Heart left ventricle (tissue), 16 donors: ENCODE measurements around the gene C2orf78. TPM values are rescaled to one million over a fixed set of nuclear protein-coding genes. Genes with fewer than 3 reads are reported as not detected.

Source experiments
- ATAC-seq, 4 donors: fragments of 200-7000 bp; cut with Tn5 transposase; one replicate each; pipeline ENCODE4 v1.9.1; 2020 to 2022; ENCODE audit warnings: moderate library complexity in 4 of 4, mild to moderate bottlenecking in 3 of 4, moderate number of reproducible peaks in 1 of 4
- DNase-seq, 5 donors: peaks; one replicate each; pipeline ENCODE4 v3.0.0-alpha.2; 2020
- H3K27ac ChIP-seq, 12 donors: fragments of 200-600 bp; sonication (generic) in 4 of 12; one replicate each; pipeline versions ENCODE4 v1.5.0 to v1.8.0; 2016 to 2022; ENCODE audit warnings: mild to moderate bottlenecking in 2 of 12
- H3K27me3 ChIP-seq, 9 donors: fragments of 200-600 bp; sonication (generic) in 2 of 9; one replicate each; pipeline versions ENCODE4 v1.5.1 to v1.8.0; 2016 to 2022; ENCODE audit warnings: mild to moderate bottlenecking in 3 of 9
- H3K36me3 ChIP-seq, 9 donors: fragments of 200-600 bp; sonication (generic) in 2 of 9; one replicate each; pipeline versions ENCODE4 v1.5.0 to v1.8.0; 2018 to 2022; ENCODE audit warnings: mild to moderate bottlenecking in 2 of 9
- H3K4me1 ChIP-seq, 12 donors: fragments of 200-600 bp; sonication (generic) in 4 of 12; one replicate each; pipeline versions ENCODE4 v1.5.0 to v1.8.0; 2016 to 2022; ENCODE audit warnings: mild to moderate bottlenecking in 3 of 12
- H3K4me3 ChIP-seq, 12 donors: fragments of 200-600 bp; sonication (generic) in 4 of 12; one replicate each; pipeline versions ENCODE4 v1.5.0 to v1.8.0; 2017 to 2022; ENCODE audit warnings: mild to moderate bottlenecking in 9 of 12, moderate library complexity in 4 of 12
- H3K9me3 ChIP-seq, 12 donors: fragments of 200-600 bp; sonication (generic) in 4 of 12; one replicate each; pipeline versions ENCODE4 v1.5.0 to v1.8.0; 2016 to 2022; ENCODE audit warnings: mild to moderate bottlenecking in 1 of 12
- CTCF ChIP-seq, 12 donors: fragments of 200-600 bp; sonication (generic) in 4 of 12; IDR thresholded peaks; one replicate each; pipeline versions ENCODE4 v1.5.0 to v1.8.0; 2018 to 2022; ENCODE audit warnings: antibody characterized with exemption in 12 of 12, mild to moderate bottlenecking in 5 of 12
- POLR2A ChIP-seq, 2 donors: fragments of 450-650 bp; IDR thresholded peaks; one replicate each; pipeline ENCODE4 v1.6.1; 2017; ENCODE audit warnings: antibody characterized with exemption in 2 of 2, mild to moderate bottlenecking in 2 of 2, moderate library complexity in 2 of 2
- WGBS, 4 donors: extraction: QIAGEN DNeasy Blood & Tissue Kit in 2 of 4; methylation state at CpG; one replicate each; pipeline versions ENCODE4 v1.1.5 to v1.1.7; 2013 to 2018; 5-methylcytosine and 5-hydroxymethylcytosine counted together
- intact Hi-C, 10 donors: fragments of 100-400 bp; cut with DNase I; formaldehyde crosslinking; loops; one replicate each; pipeline versions ENCODE4 v1.11.1 to v1.14.2; 2022
- polyA plus RNA-seq, 2 donors: library from polyadenylated mRNA; stranded (reverse); fragments of 200-250 nt; gene quantifications; one replicate each; pipeline ENCODE4 v1.2.3, GENCODE V29; 2013
- total RNA-seq, 9 donors: library from RNA; depleted of rRNA in 2 of 9; stranded (reverse); fragments of >200 nt in 2 of 9; fragmentation: NEBNext Ultra II Directional in 3 of 9; extraction: Animal tissue kit (Norgen Biotek cat#: 25700) in 3 of 9; gene quantifications; one replicate each; pipeline versions ENCODE4 v1.1.0 to v1.2.4, GENCODE V29; 2016 to 2023
- donor health status: ischemic (EF 13 %, LVEDD 7.1; RV severe dilation, severe dysfunction).
- donor health status: healthy with polysubstance abuse.
- donor health status: DM: no; HTN: yes; CAD: no.
- donor health status: DM: no; HTN: no; CAD: no.
- donor health status: ischemic (EF 25% LVEDD 6.9; RV normal size, moderate dysfunction).
- donor health status: ischemic (EF 25% LVEDD 5.7; RV mildly dilated, moderate dysfunction).
- donor health status: healthy.
- donor health status: DM: yes; HTN: yes; CAD: no.
- donor health status: ischemic (EF 35%, LVEDD 5.7; RV mildly dilated, moderate dysfunction).
- donor health status: nonischemic (EF 11% LVEDD 7.7; RV severe dilation, severe dysfunction).
- donor health status: DM: yes; HTN: yes; CAD: no.
- donor health status: PGD.
- donor health status: ischemic (EF 29% LVEDD 5.4; RV normal size, mild dysfunction).
- donor health status: nonischemic (EF 23%, LVEDD 6.1; RV moderate dilation, normal function).

C2orf78 gene
- total and polyA plus RNA-seq, 11 donors, result not detected

DNA sequence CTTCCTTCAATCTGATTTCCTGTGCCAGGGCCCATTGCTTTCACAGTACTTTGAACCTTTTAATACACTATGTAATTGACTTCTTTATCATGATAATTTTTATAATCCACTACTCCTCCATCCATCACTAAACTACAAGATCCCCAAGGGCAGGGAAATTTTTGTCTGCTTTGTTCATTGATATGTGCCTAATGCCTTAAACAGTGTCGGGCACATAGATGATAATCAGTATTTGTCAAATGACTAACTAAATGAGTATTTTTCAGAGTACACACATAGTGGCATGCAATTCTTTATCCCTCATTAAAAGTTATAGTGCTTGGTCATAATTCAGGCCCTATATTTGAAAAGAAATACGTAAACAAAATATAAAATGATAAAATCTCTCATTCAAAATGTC lies 39.4 kb downstream of the C2orf78 start:
- ATAC-seq, result no peak
- intact Hi-C loops, result loop anchor here in 4 of 10 donors (10.0 kb wide), 7 partner anchors 161 to 761 kb away; partner anchors contain the start of genes TET3 (in 4 of the 4) and BOLA3 (in 2 of the 4)

GRCh38 chr2:73823916-73824523 lies 40.0 kb downstream of the C2orf78 start:
- H3K27ac ChIP-seq, result no peak overlapping the region
- no peak for ATAC-seq
- H3K4me3 ChIP-seq, result no peak overlapping the region
- no peaks in the 10 kb centered on the region for H3K27me3 ChIP-seq
- H3K36me3 ChIP-seq, result no peaks in the 10 kb centered on the region
- H3K4me1 ChIP-seq, result peaks cover 0 to 9% (median 6%) of the 10 kb centered on the region in 12 donors
- TF ChIP-seq CTCF (IDR thresholded peaks at IDR 0.05) (peak; percentile 69 to 90 (median 80)), POLR2A (IDR thresholded peaks at IDR 0.05) (no peak)
- 7 to 11% (median 11%) methylated on average over 3 of the region's 3 CpGs for WGBS, 4 donors
- no peaks in the 10 kb centered on the region for H3K9me3 ChIP-seq
- intact Hi-C loops, result loop anchor here in 4 of 10 donors (1.0 to 10.0 kb wide), 8 partner anchors 161 to 761 kb away; partner anchors contain the start of genes TET3 (in 4 of the 4) and BOLA3 (in 2 of the 4)
- DNase-seq, result peak in 1 of 5 donors; percentile 38

More for the DNA sequence above, 39.4 kb downstream of the C2orf78 start:
- WGBS, 4 donors, result 35 to 44% (median 40%) methylated on average over 2 of the region's 2 CpGs
- no peaks in the 10 kb centered on the region for H3K9me3 ChIP-seq
- H3K4me3 ChIP-seq, result no peak overlapping the region
- TF ChIP-seq CTCF (IDR thresholded peaks at IDR 0.05) (no peak), POLR2A (IDR thresholded peaks at IDR 0.05) (no peak)
- peaks cover 0 to 8% (median 6%) of the 10 kb centered on the region in 12 donors for H3K4me1 ChIP-seq
- no peak overlapping the region for H3K27ac ChIP-seq
- DNase-seq, result no peak
- no peaks in the 10 kb centered on the region for H3K27me3 ChIP-seq
- no peaks in the 10 kb centered on the region for H3K36me3 ChIP-seq

GRCh38 chr2:73825408-73825807 lies 41.4 kb downstream of the C2orf78 start:
- 62 to 80% (median 70%) methylated on average over 4 of the region's 4 CpGs for WGBS, 4 donors
- no peak for ATAC-seq
- TF ChIP-seq CTCF (IDR thresholded peaks at IDR 0.05), result no peak
- TF ChIP-seq POLR2A (IDR thresholded peaks at IDR 0.05), result no peak
- Histone ChIP-seq H3K27ac (no peak overlapping the region), H3K27me3 (no peaks in the 10 kb centered on the region), H3K36me3 (no peaks in the 10 kb centered on the region), H3K4me1 (peaks cover 0 to 21% (median 12%) of the 10 kb centered on the region in 12 donors), H3K9me3 (no peaks in the 10 kb centered on the region), H3K4me3 (no peak overlapping the region)
- DNase-seq, result no peak
- intact Hi-C loops, result loop anchor here in 4 of 10 donors (10.0 kb wide), 7 partner anchors 159 to 759 kb away; partner anchors contain the start of genes TET3 (in 4 of the 4) and BOLA3 (in 2 of the 4)

- Histone ChIP-seq H3K9me3 (no peaks in the 10 kb centered on the region), H3K36me3 (peaks cover 0 to 14% (median 11%) of the 10 kb centered on the region in 9 donors), H3K27me3 (no peaks in the 10 kb centered on the region), H3K4me1 (peaks cover 0 to 31% (median 12%) of the 10 kb centered on the region in 12 donors), H3K27ac (peak overlapping the region in 1 of 12 donors; percentile 48), H3K4me3 (no peak overlapping the region)
- WGBS, 4 donors, result 31 to 46% (median 41%) methylated on average over 2 of the region's 2 CpGs
- TF ChIP-seq POLR2A (IDR thresholded peaks at IDR 0.05), result no peak
- peak in 5 of 12 donors; percentile 7 to 20 (median 9) for TF ChIP-seq CTCF (IDR thresholded peaks at IDR 0.05)
- ATAC-seq (no peak), DNase-seq (no peak)
- intact Hi-C loops, result loop anchor here in 4 of 10 donors (10.0 kb wide), 7 partner anchors 158 to 758 kb away; partner anchors contain the start of genes TET3 (in 4 of the 4) and BOLA3 (in 2 of the 4)
Observed at GRCh38 chr2:73827018-73827417, 43.0 kb downstream of the C2orf78 start.
